KMS-11 (cell line): ENCODE results near the gene IGSF8.

Source experiments
- H2AFZ ChIP-seq: fragments of 200-600 bp; sonication (generic); 2 replicates; pipeline ENCODE4 v1.6.1; 2016; ENCODE audit warnings: antibody characterized with exemption, mixed run types, low read depth
- H3K27ac ChIP-seq: fragments of 200-600 bp; sonication (generic); 2 replicates; pipeline ENCODE4 v1.6.1; 2016; ENCODE audit warnings: mild to moderate bottlenecking, mixed run types
- H3K27me3 ChIP-seq: fragments of 200-600 bp; sonication (generic); 2 replicates; pipeline ENCODE4 v1.6.1; 2017; ENCODE audit warnings: mild to moderate bottlenecking, low read depth, mixed run types, moderate library complexity; ENCODE audit not compliant: insufficient read depth
- H3K36me3 ChIP-seq: fragments of 200-600 bp; sonication (generic); 2 replicates; pipeline ENCODE4 v1.6.1; 2017; ENCODE audit warnings: mild to moderate bottlenecking, mixed run types; ENCODE audit not compliant: insufficient read depth
- H3K4me1 ChIP-seq: fragments of 200-600 bp; sonication (generic); 2 replicates; pipeline ENCODE4 v1.6.1; 2016; ENCODE audit warnings: mild to moderate bottlenecking, low read depth, mixed run types; ENCODE audit not compliant: poor library complexity, severe bottlenecking
- H3K4me2 ChIP-seq: fragments of 200-600 bp; sonication (generic); 2 replicates; pipeline ENCODE4 v1.7.0; 2016; ENCODE audit warnings: mild to moderate bottlenecking, mixed run types
- H3K4me3 ChIP-seq: fragments of 200-600 bp; sonication (generic); IDR thresholded peaks from 2 replicates; pipeline ENCODE4 v1.6.1; 2017; ENCODE audit warnings: low read depth, low read length, mixed read lengths; ENCODE audit not compliant: insufficient read depth
- H3K79me2 ChIP-seq: fragments of 200-600 bp; sonication (generic); 2 replicates; pipeline ENCODE4 v1.6.1; 2016; ENCODE audit warnings: low read depth, mixed run types; ENCODE audit not compliant: insufficient read depth
- H3K9ac ChIP-seq: fragments of 200-600 bp; sonication (generic); 2 replicates; pipeline ENCODE4 v1.6.1; 2016; ENCODE audit warnings: mild to moderate bottlenecking, mixed run types
- H4K20me1 ChIP-seq: fragments of 200-600 bp; sonication (generic); 2 replicates; pipeline ENCODE4 v1.6.1; 2016; ENCODE audit warnings: mild to moderate bottlenecking, mixed run types; ENCODE audit not compliant: insufficient read depth
- CTCF ChIP-seq: fragments of 200-600 bp; sonication (generic); conservative IDR thresholded peaks from 2 replicates; pipeline ENCODE4 v1.6.1; 2017; ENCODE audit warnings: low read depth, mild to moderate bottlenecking, antibody characterized with exemption, low read length, moderate library complexity, mixed read lengths

The IGSF8 gene

DNA sequence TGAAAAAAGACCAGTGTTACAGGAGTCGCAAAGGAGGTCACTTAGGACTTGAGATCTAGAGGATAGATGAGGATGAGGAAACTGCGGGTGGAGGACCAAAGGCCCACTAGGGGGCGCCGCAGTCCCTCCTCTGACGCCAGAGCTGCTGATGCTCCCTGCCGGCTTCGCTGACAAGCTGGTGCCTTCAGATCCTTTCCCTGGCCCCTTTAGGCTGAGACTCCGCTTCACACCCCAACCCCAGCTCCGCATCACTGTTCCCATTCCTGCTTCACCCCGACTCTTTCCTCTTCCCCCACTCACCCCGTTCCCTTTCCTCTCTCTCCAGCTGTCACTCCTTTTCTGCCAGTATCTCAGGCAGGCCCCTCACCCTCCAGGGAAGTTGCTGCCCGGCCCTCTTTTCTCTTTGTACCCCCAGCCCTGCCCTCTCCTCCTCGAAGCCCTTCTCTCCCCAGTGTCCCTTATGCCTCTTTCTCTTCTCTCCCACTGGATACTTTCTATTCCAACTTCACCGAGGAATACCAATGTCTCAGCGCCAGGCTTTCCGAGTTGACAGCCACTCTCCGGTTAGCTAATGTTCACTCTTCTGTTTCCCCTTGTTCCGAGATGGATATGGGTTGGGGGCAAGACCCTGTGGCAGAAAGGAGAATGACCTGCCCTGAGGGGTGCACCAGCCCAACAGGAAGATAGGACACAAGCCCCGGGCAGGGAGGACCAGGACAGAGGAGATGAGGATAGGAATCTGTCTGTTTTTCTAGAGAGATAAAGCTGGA lies 12.5 kb downstream of the IGSF8 start:
- H3K9ac ChIP-seq, result no peak overlapping the region
- H3K36me3 ChIP-seq, result no peaks in the 10 kb centered on the region
- H3K4me3 ChIP-seq, result no peak overlapping the region
- peaks cover 5% of the 10 kb centered on the region for H3K4me1 ChIP-seq
- H3K79me2 ChIP-seq, result no peaks in the 10 kb centered on the region
- H4K20me1 ChIP-seq, result no peaks in the 10 kb centered on the region
- no peak overlapping the region for H2AFZ ChIP-seq
- TF ChIP-seq CTCF, result peak; percentile 99
- H3K4me2 ChIP-seq, result no peak overlapping the region
- peaks cover 26% of the 10 kb centered on the region; the same call in 1 of the 2 replicates for H3K27me3 ChIP-seq
- no peak overlapping the region for H3K27ac ChIP-seq

DNA sequence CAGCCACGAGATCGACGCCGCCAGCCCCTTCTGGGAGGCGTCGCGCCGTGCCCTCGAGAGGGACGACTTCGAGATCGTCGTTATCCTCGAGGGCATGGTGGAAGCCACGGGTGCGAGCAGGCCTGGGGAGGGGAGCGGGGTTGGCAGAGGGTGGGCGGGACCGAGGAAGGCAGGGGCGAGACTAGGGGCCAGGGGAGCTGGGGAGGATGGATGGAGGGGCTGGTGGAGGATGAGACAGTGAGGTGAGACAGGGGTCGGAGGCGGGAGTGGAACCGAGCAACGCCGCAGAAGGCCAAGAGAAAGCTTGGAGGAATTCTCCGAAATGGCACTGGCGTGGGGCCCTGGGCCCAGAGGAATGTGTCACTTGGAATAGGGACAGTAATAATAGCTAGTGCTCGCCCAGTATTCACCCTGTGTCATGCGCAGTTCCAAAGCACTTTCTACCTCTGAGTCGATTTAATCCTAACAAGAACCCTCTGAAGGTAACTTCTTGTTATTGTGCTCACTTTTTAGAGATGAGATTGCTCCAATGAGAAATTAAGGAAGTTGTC lies 13.6 kb downstream of the IGSF8 start:
- H3K27me3 ChIP-seq, result peaks cover 36% of the 10 kb centered on the region; the same call in 1 of the 2 replicates
- peak overlapping the region; percentile 24 for H3K4me3 ChIP-seq
- H3K4me1 ChIP-seq, result peaks cover 16% of the 10 kb centered on the region
- no peak overlapping the region for H2AFZ ChIP-seq
- H3K79me2 ChIP-seq, result no peaks in the 10 kb centered on the region
- H4K20me1 ChIP-seq, result no peaks in the 10 kb centered on the region
- no peak overlapping the region for H3K27ac ChIP-seq
- no peak for TF ChIP-seq CTCF
- H3K4me2 ChIP-seq, result no peak overlapping the region
- no peaks in the 10 kb centered on the region for H3K36me3 ChIP-seq
- H3K9ac ChIP-seq, result no peak overlapping the region

DNA sequence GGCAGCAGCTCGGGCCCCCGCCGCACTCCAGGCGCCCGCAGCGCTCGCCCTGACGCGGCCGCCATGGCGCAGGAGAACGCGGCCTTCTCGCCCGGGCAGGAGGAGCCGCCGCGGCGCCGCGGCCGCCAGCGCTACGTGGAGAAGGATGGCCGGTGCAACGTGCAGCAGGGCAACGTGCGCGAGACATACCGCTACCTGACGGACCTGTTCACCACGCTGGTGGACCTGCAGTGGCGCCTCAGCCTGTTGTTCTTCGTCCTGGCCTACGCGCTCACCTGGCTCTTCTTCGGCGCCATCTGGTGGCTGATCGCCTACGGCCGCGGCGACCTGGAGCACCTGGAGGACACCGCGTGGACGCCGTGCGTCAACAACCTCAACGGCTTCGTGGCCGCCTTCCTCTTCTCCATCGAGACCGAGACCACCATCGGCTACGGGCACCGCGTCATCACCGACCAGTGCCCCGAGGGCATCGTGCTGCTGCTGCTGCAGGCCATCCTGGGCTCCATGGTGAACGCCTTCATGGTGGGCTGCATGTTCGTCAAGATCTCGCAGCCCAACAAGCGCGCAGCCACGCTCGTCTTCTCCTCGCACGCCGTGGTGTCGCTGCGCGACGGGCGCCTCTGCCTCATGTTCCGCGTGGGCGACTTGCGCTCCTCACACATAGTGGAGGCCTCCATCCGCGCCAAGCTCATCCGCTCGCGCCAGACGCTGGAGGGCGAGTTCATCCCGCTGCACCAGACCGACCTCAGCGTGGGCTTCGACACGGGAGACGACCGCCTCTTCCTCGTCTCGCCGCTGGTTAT lies 14.2 kb downstream of the IGSF8 start:
- no peak overlapping the region for H3K27ac ChIP-seq
- no peak overlapping the region for H3K9ac ChIP-seq
- peaks cover 18% of the 10 kb centered on the region for H3K4me1 ChIP-seq
- TF ChIP-seq CTCF, result peak; percentile 87
- H3K27me3 ChIP-seq, result peaks cover 42% of the 10 kb centered on the region; the same call in 1 of the 2 replicates
- H3K79me2 ChIP-seq, result no peaks in the 10 kb centered on the region
- H3K4me2 ChIP-seq, result peak overlapping the region; percentile 4; the same call in 1 of the 2 replicates
- no peaks in the 10 kb centered on the region for H3K36me3 ChIP-seq
- H2AFZ ChIP-seq, result peak overlapping the region; percentile 33
- H3K4me3 ChIP-seq, result peak overlapping the region; percentile 61
- no peaks in the 10 kb centered on the region for H4K20me1 ChIP-seq

DNA sequence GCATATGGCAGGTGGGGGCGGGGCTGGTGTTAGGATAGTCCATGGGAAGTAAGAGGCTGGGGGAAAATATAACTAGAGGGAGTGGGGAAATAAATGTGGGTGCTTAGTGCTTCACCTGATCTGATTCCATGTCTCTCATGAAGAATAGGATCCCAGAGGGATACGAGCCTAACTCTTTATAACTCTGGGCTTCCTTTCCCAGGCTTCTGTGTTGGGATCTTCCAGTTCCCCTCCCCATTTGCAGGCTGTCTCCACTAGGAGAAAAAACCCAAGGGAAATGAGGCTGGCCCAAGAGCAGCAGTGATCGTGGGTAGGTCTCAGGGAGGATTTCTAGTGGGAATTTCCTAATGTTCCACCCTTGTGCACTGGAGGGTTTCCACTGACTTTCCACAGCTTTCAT lies 15.5 kb downstream of the IGSF8 start:
- H3K9ac ChIP-seq, result no peak overlapping the region
- no peaks in the 10 kb centered on the region for H3K36me3 ChIP-seq
- no peaks in the 10 kb centered on the region for H3K79me2 ChIP-seq
- no peak overlapping the region for H2AFZ ChIP-seq
- no peak overlapping the region for H3K27ac ChIP-seq
- H3K4me3 ChIP-seq, result no peak overlapping the region
- H3K4me1 ChIP-seq, result peaks cover 23% of the 10 kb centered on the region
- no peak for TF ChIP-seq CTCF
- peaks cover 42% of the 10 kb centered on the region; the same call in 1 of the 2 replicates for H3K27me3 ChIP-seq
- H4K20me1 ChIP-seq, result no peaks in the 10 kb centered on the region
- no peak overlapping the region for H3K4me2 ChIP-seq
